Measurements from ENCODE around the gene SLC4A1.

Gene SLC4A1

GRCh38 chr17:44210342-44211192 is 57.4 kb downstream of the SLC4A1 start:
- Histone ChIP-seq H3K4me3 (ENCODE audit: low read length) (no peak overlapping the region), H3K9me3 (ENCODE audit: low read length) (no peaks in the 10 kb centered on the region), H2AFZ (ENCODE audit: low read depth, low read length) (no peak overlapping the region), H3K4me1 (ENCODE audit: insufficient read depth, low read length) (no peaks in the 10 kb centered on the region), H3K27me3 (ENCODE audit: insufficient read depth, low read length) (no peaks in the 10 kb centered on the region), H3K36me3 (ENCODE audit: insufficient read depth, low read length) (peaks cover 83% of the 10 kb centered on the region)

GRCh38 chr17:44209786-44210341 is 58.1 kb downstream of the SLC4A1 start:
- no peaks in the 10 kb centered on the region for H3K4me1 ChIP-seq (ENCODE audit: insufficient read depth, low read length)
- H3K9me3 ChIP-seq (ENCODE audit: low read length), result no peaks in the 10 kb centered on the region
- no peak overlapping the region for H3K4me3 ChIP-seq (ENCODE audit: low read length)
- H3K27me3 ChIP-seq (ENCODE audit: insufficient read depth, low read length), result no peaks in the 10 kb centered on the region
- peaks cover 76% of the 10 kb centered on the region for H3K36me3 ChIP-seq (ENCODE audit: insufficient read depth, low read length)
- no peak overlapping the region for H2AFZ ChIP-seq (ENCODE audit: low read depth, low read length)

- Histone ChIP-seq H3K4me1 (ENCODE audit: insufficient read depth, low read length) (no peaks in the 10 kb centered on the region), H2AFZ (ENCODE audit: low read depth, low read length) (no peak overlapping the region), H3K4me3 (ENCODE audit: low read length) (no peak overlapping the region), H3K27me3 (ENCODE audit: insufficient read depth, low read length) (no peaks in the 10 kb centered on the region), H3K9me3 (ENCODE audit: low read length) (no peaks in the 10 kb centered on the region), H3K36me3 (ENCODE audit: insufficient read depth, low read length) (peaks cover 56% of the 10 kb centered on the region)
Measured at GRCh38 chr17:44207743-44208142, 60.2 kb downstream of the SLC4A1 start.

- peaks cover 52% of the 10 kb centered on the region for H3K36me3 ChIP-seq (ENCODE audit: insufficient read depth, low read length)
Measured at GRCh38 chr17:44207319-44207718, 60.6 kb downstream of the SLC4A1 start.

GRCh38 chr17:44206825-44207155 is 61.1 kb downstream of the SLC4A1 start:
- Histone ChIP-seq H3K36me3 (ENCODE audit: insufficient read depth, low read length) (peaks cover 51% of the 10 kb centered on the region), H3K4me1 (ENCODE audit: insufficient read depth, low read length) (no peaks in the 10 kb centered on the region), H3K4me3 (ENCODE audit: low read length) (no peak overlapping the region), H2AFZ (ENCODE audit: low read depth, low read length) (no peak overlapping the region), H3K27me3 (ENCODE audit: insufficient read depth, low read length) (no peaks in the 10 kb centered on the region), H3K9me3 (ENCODE audit: low read length) (no peaks in the 10 kb centered on the region)

More at GRCh38 chr17:44207319-44207718, 60.6 kb downstream of the SLC4A1 start:
- Histone ChIP-seq H3K4me3 (ENCODE audit: low read length) (no peak overlapping the region), H3K27me3 (ENCODE audit: insufficient read depth, low read length) (no peaks in the 10 kb centered on the region), H2AFZ (ENCODE audit: low read depth, low read length) (no peak overlapping the region), H3K4me1 (ENCODE audit: insufficient read depth, low read length) (no peaks in the 10 kb centered on the region), H3K9me3 (ENCODE audit: low read length) (no peaks in the 10 kb centered on the region)

GRCh38 chr17:44205962-44206824 is 61.7 kb downstream of the SLC4A1 start:
- Histone ChIP-seq H3K36me3 (ENCODE audit: insufficient read depth, low read length) (peaks cover 45% of the 10 kb centered on the region), H3K4me1 (ENCODE audit: insufficient read depth, low read length) (peaks cover under 1% of the 10 kb centered on the region), H3K27me3 (ENCODE audit: insufficient read depth, low read length) (no peaks in the 10 kb centered on the region), H2AFZ (ENCODE audit: low read depth, low read length) (no peak overlapping the region), H3K9me3 (ENCODE audit: low read length) (no peaks in the 10 kb centered on the region), H3K4me3 (ENCODE audit: low read length) (no peak overlapping the region)

- H2AFZ ChIP-seq (ENCODE audit: low read depth, low read length), result no peak overlapping the region
- no peaks in the 10 kb centered on the region for H3K27me3 ChIP-seq (ENCODE audit: insufficient read depth, low read length)
- H3K36me3 ChIP-seq (ENCODE audit: insufficient read depth, low read length), result peaks cover 29% of the 10 kb centered on the region
- H3K9me3 ChIP-seq (ENCODE audit: low read length), result no peaks in the 10 kb centered on the region
- H3K4me1 ChIP-seq (ENCODE audit: insufficient read depth, low read length), result peaks cover 8% of the 10 kb centered on the region
- no peak overlapping the region for H3K4me3 ChIP-seq (ENCODE audit: low read length)
Measured at GRCh38 chr17:44204441-44204882, 63.5 kb downstream of the SLC4A1 start.

- Histone ChIP-seq H2AFZ (ENCODE audit: low read depth, low read length) (no peak overlapping the region), H3K36me3 (ENCODE audit: insufficient read depth, low read length) (peaks cover 24% of the 10 kb centered on the region), H3K4me1 (ENCODE audit: insufficient read depth, low read length) (peaks cover 8% of the 10 kb centered on the region), H3K9me3 (ENCODE audit: low read length) (no peaks in the 10 kb centered on the region), H3K27me3 (ENCODE audit: insufficient read depth, low read length) (no peaks in the 10 kb centered on the region), H3K4me3 (ENCODE audit: low read length) (no peak overlapping the region)
Measured at GRCh38 chr17:44203731-44204440, 64.0 kb downstream of the SLC4A1 start.

- Histone ChIP-seq H3K36me3 (ENCODE audit: insufficient read depth, low read length) (peaks cover 15% of the 10 kb centered on the region), H2AFZ (ENCODE audit: low read depth, low read length) (no peak overlapping the region), H3K9me3 (ENCODE audit: low read length) (no peaks in the 10 kb centered on the region), H3K4me1 (ENCODE audit: insufficient read depth, low read length) (peaks cover 18% of the 10 kb centered on the region), H3K4me3 (ENCODE audit: low read length) (no peak overlapping the region), H3K27me3 (ENCODE audit: insufficient read depth, low read length) (no peaks in the 10 kb centered on the region)
Measured at GRCh38 chr17:44202756-44203155, 65.2 kb downstream of the SLC4A1 start.

GRCh38 chr17:44200478-44201155 is 67.3 kb downstream of the SLC4A1 start:
- Histone ChIP-seq H3K36me3 (ENCODE audit: insufficient read depth, low read length) (peaks cover 14% of the 10 kb centered on the region), H3K4me3 (ENCODE audit: low read length) (peak overlapping the region; percentile 65), H3K27me3 (ENCODE audit: insufficient read depth, low read length) (no peaks in the 10 kb centered on the region), H3K4me1 (ENCODE audit: insufficient read depth, low read length) (peaks cover 26% of the 10 kb centered on the region), H2AFZ (ENCODE audit: low read depth, low read length) (peak overlapping the region; percentile 77), H3K9me3 (ENCODE audit: low read length) (no peaks in the 10 kb centered on the region)

GRCh38 chr17:44199553-44200477 is 68.1 kb downstream of the SLC4A1 start, which contains the start of gene ATXN7L3:
TSS of gene ATXN7L3 (minus strand) at chr17:44199884. CDS start at chr17:44198070, 1,814 bp downstream.
- Histone ChIP-seq H3K27me3 (ENCODE audit: insufficient read depth, low read length) (no peaks in the 10 kb centered on the region), H3K36me3 (ENCODE audit: insufficient read depth, low read length) (peaks cover 22% of the 10 kb centered on the region), H2AFZ (ENCODE audit: low read depth, low read length) (peak within 1 kb of the TSS; percentile 77), H3K4me3 (ENCODE audit: low read length) (peak within 1 kb of the TSS; percentile 73), H3K9me3 (ENCODE audit: low read length) (no peaks in the 10 kb centered on the region), H3K4me1 (ENCODE audit: insufficient read depth, low read length) (peaks cover 26% of the 10 kb centered on the region)
